ENCODE data around the gene SLC6A6.

The SLC6A6 gene

DNA sequence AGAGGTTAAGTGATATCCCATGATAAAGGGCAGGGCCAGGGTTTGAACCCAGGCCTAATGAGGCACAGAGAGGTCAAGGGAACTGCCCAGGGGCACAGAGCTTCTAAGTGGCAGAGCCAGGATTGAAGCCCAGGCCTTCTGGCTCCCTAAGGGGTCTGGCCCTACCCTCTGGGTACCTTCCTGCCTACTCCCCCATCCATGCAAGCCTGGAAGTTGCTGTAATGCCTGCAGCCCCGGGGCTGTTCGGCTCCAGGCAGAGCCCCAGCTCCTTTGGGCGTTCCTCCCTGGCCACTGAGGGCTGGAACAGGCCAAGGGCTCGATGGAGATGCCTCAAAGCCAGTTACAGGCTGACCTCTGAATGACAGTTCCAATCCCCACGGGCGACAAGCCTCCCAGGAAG, 133.2 kb downstream of the SLC6A6 start:
- no peak for FAIRE-seq
- TF ChIP-seq POU2F2 (IDR thresholded peaks at IDR 0.05; ENCODE audit: low read depth, low read length) (no peak), POLR2A (IDR thresholded peaks at IDR 0.05; ENCODE audit: low read depth, low read length) (no peak), SPI1 (IDR thresholded peaks at IDR 0.05; ENCODE audit: low read depth, low read length) (no peak), PAX5 (IDR thresholded peaks at IDR 0.05; ENCODE audit: insufficient read depth, low read length, severe bottlenecking) (no peak), TAF1 (IDR thresholded peaks at IDR 0.05; ENCODE audit: low read depth, low read length) (no peak), POLR2AphosphoS5 (IDR thresholded peaks at IDR 0.05; ENCODE audit: low read depth, low read length) (no peak)

DNA sequence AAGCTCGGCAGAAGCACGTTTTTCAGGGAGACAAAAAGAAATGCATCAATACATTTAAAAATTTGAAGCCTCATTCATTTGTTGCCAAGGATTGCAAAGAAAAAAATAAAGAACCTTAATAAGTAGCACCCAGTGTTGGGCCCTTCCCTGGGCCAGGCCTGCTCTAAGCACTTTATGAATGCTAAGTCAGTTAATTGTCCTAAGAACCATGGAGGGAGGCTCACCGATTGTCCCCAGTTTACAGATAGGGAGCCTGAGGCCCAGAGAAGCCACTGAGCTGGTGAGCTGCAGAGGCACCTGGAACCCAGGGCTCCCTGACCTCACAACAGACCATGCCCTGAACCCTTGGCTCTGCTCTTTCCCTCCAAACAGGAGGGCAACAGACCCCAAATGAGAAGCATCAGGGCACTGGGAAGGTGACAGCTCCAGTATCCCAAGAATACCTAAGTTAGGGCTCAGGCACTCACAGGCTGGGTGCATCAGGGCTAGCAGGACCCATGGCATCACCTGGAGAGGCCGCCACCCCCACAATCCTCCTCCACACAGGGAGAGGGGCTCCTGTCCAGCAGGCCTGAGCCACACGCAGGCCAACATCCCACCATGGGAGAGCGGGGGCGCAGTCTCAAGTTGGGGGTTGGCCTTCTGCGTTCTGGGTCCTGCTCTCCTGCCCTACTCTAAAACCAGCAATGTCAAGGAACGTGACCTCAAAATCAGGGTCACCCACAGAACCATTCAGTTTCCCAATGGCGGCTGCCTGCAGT, 133.8 kb downstream of the SLC6A6 start:
- DNase-seq (ENCODE audit: insufficient read length, low spot score) (no peak), FAIRE-seq (no peak)
- TF ChIP-seq POLR2A (IDR thresholded peaks at IDR 0.05; ENCODE audit: low read depth, low read length), result no peak
- TF ChIP-seq TAF1 (IDR thresholded peaks at IDR 0.05; ENCODE audit: low read depth, low read length), result no peak
- no peak for TF ChIP-seq POU2F2 (IDR thresholded peaks at IDR 0.05; ENCODE audit: low read depth, low read length)
- no peak for TF ChIP-seq PAX5 (IDR thresholded peaks at IDR 0.05; ENCODE audit: insufficient read depth, low read length, severe bottlenecking)
- TF ChIP-seq SPI1 (IDR thresholded peaks at IDR 0.05; ENCODE audit: low read depth, low read length), result no peak
- TF ChIP-seq POLR2AphosphoS5 (IDR thresholded peaks at IDR 0.05; ENCODE audit: low read depth, low read length), result no peak

More for the DNA sequence above, 133.2 kb downstream of the SLC6A6 start:
- no peak for DNase-seq (ENCODE audit: insufficient read length, low spot score)

DNA sequence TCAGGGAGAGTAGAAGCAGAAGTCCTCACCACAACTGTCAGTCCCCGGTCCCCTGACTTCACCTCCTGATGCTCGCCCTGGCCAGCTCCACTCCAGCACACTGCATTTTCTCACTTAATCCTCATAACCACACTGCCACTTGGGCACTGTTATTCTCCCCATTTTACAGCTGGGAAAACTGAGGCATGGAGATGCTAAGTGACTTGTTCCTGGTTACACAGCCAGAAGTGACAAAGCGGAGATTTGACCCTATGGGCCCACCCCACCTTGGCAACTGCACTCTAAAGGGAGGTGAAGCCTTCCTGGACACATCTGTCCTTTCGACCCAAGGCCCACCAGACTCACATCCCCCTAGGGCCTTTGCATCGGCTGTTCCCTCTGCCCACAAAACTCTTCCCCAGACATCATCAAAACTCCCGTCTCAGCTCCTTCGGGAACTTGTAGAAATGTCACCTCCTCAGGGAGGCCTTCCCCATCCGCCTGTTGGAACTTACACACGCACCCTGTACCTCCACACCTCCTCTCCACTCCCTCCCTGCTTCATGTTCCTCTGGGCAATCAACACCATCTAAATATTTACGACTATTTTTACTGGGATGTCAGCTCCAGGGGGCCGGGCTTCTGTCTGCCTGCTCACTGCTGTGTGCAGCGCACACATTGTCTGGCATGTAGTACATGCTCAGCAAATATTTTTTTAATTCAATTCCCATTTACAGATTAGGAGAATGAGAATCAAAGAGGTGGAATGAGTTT, 134.6 kb downstream of the SLC6A6 start:
- TF ChIP-seq POLR2AphosphoS5 (IDR thresholded peaks at IDR 0.05; ENCODE audit: low read depth, low read length) (no peak), POU2F2 (IDR thresholded peaks at IDR 0.05; ENCODE audit: low read depth, low read length) (no peak), PAX5 (IDR thresholded peaks at IDR 0.05; ENCODE audit: insufficient read depth, low read length, severe bottlenecking) (no peak), POLR2A (IDR thresholded peaks at IDR 0.05; ENCODE audit: low read depth, low read length) (no peak), SPI1 (IDR thresholded peaks at IDR 0.05; ENCODE audit: low read depth, low read length) (no peak), TAF1 (IDR thresholded peaks at IDR 0.05; ENCODE audit: low read depth, low read length) (no peak)
- FAIRE-seq, result no peak
- no peak for DNase-seq (ENCODE audit: insufficient read length, low spot score)

DNA sequence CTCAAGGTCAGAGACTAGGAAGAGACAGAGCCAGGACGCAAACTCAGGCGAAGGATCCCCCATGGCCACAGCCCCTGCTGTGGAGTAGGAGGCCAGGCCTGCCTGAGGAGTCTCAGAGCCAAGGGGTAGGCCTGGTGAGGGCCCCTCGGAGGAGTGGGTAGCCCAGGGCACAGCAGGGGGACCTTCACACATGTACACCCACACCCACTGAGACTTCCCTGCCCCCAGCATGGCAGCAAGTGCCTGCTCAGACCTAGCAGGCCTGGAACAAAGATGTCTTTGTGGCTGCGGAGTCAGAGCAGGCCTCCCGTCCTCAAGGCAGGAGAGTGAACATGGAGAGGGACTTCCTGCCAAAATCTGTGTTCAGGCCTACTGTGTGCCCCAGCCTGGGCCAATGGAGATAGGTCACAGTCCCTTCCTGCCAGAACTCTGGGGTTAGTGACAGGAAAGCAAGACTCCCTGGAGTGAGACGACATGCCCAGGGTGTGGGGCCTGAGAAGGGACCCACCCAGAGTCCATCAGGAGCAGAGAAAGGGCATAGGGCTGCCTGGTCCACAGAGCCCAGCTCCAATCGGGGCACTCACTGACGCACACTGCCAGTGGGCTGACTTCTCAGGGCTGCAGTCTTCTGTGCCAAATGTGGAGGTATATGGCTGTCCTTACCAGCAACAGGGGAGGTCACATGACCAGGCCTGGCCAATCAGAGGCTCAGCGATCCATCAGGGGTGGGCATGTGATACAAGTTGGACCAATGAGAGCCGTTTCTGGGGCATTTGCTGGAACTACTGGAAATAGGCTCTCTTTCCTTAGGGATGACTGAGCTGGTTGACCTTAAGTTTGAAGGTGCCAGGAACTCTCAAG, 135.4 kb downstream of the SLC6A6 start:
- TF ChIP-seq POLR2AphosphoS5 (IDR thresholded peaks at IDR 0.05; ENCODE audit: low read depth, low read length), result no peak
- TF ChIP-seq TAF1 (IDR thresholded peaks at IDR 0.05; ENCODE audit: low read depth, low read length), result no peak
- TF ChIP-seq POU2F2 (IDR thresholded peaks at IDR 0.05; ENCODE audit: low read depth, low read length), result no peak
- no peak for TF ChIP-seq POLR2A (IDR thresholded peaks at IDR 0.05; ENCODE audit: low read depth, low read length)
- no peak for TF ChIP-seq PAX5 (IDR thresholded peaks at IDR 0.05; ENCODE audit: insufficient read depth, low read length, severe bottlenecking)
- no peak for TF ChIP-seq SPI1 (IDR thresholded peaks at IDR 0.05; ENCODE audit: low read depth, low read length)
- DNase-seq (ENCODE audit: insufficient read length, low spot score), result peak; percentile 47
- FAIRE-seq, result no peak

DNA sequence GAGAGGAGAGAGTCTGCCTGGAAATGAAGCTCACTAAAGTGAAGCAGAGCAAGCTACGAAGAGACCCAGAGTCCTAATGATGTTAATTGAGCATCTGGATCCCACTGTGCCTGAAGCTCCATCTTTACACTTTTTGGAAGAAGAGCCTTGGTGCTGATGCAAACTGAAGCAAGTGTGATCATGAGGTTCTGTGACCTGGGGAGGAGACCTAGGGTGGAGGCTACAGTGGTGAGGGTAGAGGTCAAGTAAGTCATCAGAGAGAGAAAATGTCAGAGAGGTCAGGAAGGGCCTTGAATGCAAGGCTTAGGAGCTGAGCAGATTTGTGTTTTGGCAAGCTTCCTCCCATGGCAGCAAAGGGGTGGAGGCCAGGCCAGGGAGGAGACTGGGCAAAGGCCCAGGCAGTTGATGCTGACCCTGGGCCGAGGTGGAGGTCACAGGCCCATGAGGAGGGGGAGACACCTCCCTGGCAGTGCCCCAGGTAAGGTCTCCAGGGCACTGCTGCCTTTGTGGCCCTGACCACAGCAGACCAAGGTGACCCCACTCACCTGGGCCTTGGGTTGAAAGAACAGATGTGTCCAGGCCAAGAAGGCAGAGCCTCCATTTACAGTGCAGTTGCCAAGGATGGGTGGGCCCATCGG, 136.2 kb downstream of the SLC6A6 start:
- no peak for TF ChIP-seq TAF1 (IDR thresholded peaks at IDR 0.05; ENCODE audit: low read depth, low read length)
- no peak for TF ChIP-seq POU2F2 (IDR thresholded peaks at IDR 0.05; ENCODE audit: low read depth, low read length)
- no peak for TF ChIP-seq PAX5 (IDR thresholded peaks at IDR 0.05; ENCODE audit: insufficient read depth, low read length, severe bottlenecking)
- TF ChIP-seq POLR2AphosphoS5 (IDR thresholded peaks at IDR 0.05; ENCODE audit: low read depth, low read length), result no peak
- TF ChIP-seq SPI1 (IDR thresholded peaks at IDR 0.05; ENCODE audit: low read depth, low read length), result no peak
- no peak for TF ChIP-seq POLR2A (IDR thresholded peaks at IDR 0.05; ENCODE audit: low read depth, low read length)
- DNase-seq (ENCODE audit: insufficient read length, low spot score) (no peak), FAIRE-seq (no peak)
